ENCODE data around the gene SENP2. TPM values are rescaled to one million over a fixed set of nuclear protein-coding genes. Genes with fewer than 3 reads are reported as not detected.

SENP2 gene
- total RNA-seq, 1 experiment from 2014 or later = 36.1 TPM

DNA sequence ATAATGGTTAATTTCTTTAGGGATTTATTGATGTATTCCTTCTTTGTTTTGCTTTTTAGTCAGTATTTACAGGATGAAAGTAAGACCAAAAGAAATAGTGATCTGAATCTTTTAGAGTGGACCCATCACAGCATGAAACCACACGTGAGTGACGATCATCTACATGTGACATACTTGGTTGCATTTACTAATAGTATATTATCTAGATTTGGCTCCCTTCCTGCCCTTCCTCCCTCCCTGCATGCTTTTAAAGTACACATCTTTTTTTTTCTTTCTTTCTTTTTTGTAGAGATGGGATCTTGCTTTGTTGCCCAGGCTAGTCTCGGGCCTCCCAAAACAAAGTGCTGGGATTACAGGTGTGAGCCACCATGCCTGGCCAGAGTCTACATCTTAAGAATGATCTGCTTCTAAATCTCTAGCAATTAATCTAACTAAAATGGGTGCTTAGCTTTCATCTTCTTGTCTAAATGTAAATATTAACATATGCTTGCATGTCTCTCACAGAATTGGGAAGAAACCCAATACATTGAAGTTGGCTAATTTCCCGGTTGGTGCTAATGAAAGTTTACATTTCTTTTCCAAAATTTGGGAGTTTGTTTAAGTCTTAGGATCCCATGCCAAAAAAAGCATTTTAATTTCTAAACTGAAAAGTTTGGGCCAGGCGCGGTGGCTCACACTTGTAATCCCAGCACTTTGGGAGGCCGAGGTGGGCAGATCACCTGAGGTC is 38.0 kb downstream of the SENP2 start:
- no peaks in the 10 kb centered on the region for H3K9me3 ChIP-seq (ENCODE audit: control insufficient read depth in 1 of 2, insufficient read depth in 1 of 2, low read depth in 1 of 2, low read length in 2 of 2)
- no peak overlapping the region for H3K27ac ChIP-seq (ENCODE audit: low read depth, low read length)
- H3K36me3 ChIP-seq (ENCODE audit: control insufficient read depth in 1 of 2, insufficient read depth in 2 of 2, low read length in 2 of 2) = peaks cover 3 to 8% of the 10 kb centered on the region in 2 experiments; a peak in 1 of 4 replicates
- H2AFZ ChIP-seq (ENCODE audit: low read depth, low read length, poor library complexity, severe bottlenecking) = no peak overlapping the region
- H3K4me3 ChIP-seq (replicated peaks in 1 of 2; ENCODE audit: low read depth in 1 of 2, low read length in 2 of 2) = no peak overlapping the region
- intact Hi-C loops (cut with micrococcal nuclease) = no loop called here
- ATAC-seq (no peak), DNase-seq (ENCODE audit: low read depth, low spot score) (no peak)
- H4K20me1 ChIP-seq (ENCODE audit: insufficient read depth) = no peaks in the 10 kb centered on the region
- H3K4me2 ChIP-seq (ENCODE audit: low read length) = no peak overlapping the region
- no peaks in the 10 kb centered on the region for H3K4me1 ChIP-seq (ENCODE audit: control insufficient read depth in 1 of 2, insufficient read depth in 2 of 2, low read length in 2 of 2)
- no peaks in the 10 kb centered on the region for H3K27me3 ChIP-seq (ENCODE audit: insufficient read depth, low read length)
- H3K9me2 ChIP-seq (ENCODE audit: insufficient read depth) = no peaks in the 10 kb centered on the region
- no peak overlapping the region for H3K9ac ChIP-seq (ENCODE audit: low read length)
- H3K79me2 ChIP-seq (ENCODE audit: insufficient read depth, low read length) = no peaks in the 10 kb centered on the region
- CTCF ChIA-PET = no interaction called here
- no peak for TF ChIP-seq TCF7L2 (IDR thresholded peaks at IDR 0.05; ENCODE audit: borderline replicate concordance, extremely low read depth, insufficient read depth, insufficient read length)
- TF ChIP-seq SP1 (IDR thresholded peaks at IDR 0.05; ENCODE audit: low read depth) = no peak
- no peak for TF ChIP-seq EZH2 (IDR thresholded peaks at IDR 0.05)
- no peak for TF ChIP-seq SIN3A (IDR thresholded peaks at IDR 0.05; ENCODE audit: low read depth)
- no peak for TF ChIP-seq EZH2phosphoT487 (IDR thresholded peaks at IDR 0.05; ENCODE audit: borderline replicate concordance)
- TF ChIP-seq SRF (IDR thresholded peaks at IDR 0.05; ENCODE audit: low read depth) = no peak
- no peak for TF ChIP-seq CEBPB (IDR thresholded peaks at IDR 0.05; ENCODE audit: low read depth)
- POLR2A ChIA-PET = interaction anchor here (0.6 to 0.7 kb wide), 2 partner anchors 23 to 314 kb away, joined by 3 read pairs; partner anchors contain the start of gene TRA2B
- RAD21 ChIA-PET (ENCODE audit: low non-redundant PET in 1 of 2, low total read pairs in 2 of 2, uncharacterized antibody in 2 of 2, unreplicated experiment in 2 of 2) = no interaction called here
- BruUV-seq (replicated peaks) = no TSS peak

DNA sequence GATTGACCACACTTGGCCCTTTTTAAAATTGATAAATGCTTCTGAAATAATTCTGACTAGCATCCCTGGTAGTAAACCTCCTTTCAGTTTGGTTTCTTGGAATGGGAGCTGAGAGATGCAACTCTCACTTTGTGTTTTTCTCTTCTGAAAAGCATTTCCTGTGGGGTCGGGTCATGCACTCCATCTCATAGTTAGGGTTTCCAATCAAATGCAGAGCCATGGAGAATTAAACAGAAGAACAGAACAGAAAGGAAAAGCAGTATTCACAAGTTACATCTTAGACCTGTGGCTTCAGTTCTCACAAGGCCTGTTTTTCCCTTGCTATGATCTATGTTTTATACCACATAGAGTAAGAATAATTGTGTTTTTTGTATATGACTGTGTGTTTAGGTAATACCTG is 39.7 kb downstream of the SENP2 start:
- no peaks in the 10 kb centered on the region for H3K9me3 ChIP-seq (ENCODE audit: control insufficient read depth in 1 of 2, insufficient read depth in 1 of 2, low read depth in 1 of 2, low read length in 2 of 2)
- DNase-seq (ENCODE audit: low read depth, low spot score) (no peak), ATAC-seq (no peak)
- H3K9me2 ChIP-seq (ENCODE audit: insufficient read depth) = no peaks in the 10 kb centered on the region
- BruUV-seq (replicated peaks) = no TSS peak
- intact Hi-C loops (cut with micrococcal nuclease) = no loop called here
- RAD21 ChIA-PET (ENCODE audit: low non-redundant PET in 1 of 2, low total read pairs in 2 of 2, uncharacterized antibody in 2 of 2, unreplicated experiment in 2 of 2) = no interaction called here
- peaks cover 3 to 4% of the 10 kb centered on the region in 2 experiments; a peak in 1 of 4 replicates for H3K36me3 ChIP-seq (ENCODE audit: control insufficient read depth in 1 of 2, insufficient read depth in 2 of 2, low read length in 2 of 2)
- H3K79me2 ChIP-seq (ENCODE audit: insufficient read depth, low read length) = no peaks in the 10 kb centered on the region
- H3K4me1 ChIP-seq (ENCODE audit: control insufficient read depth in 1 of 2, insufficient read depth in 2 of 2, low read length in 2 of 2) = no peaks in the 10 kb centered on the region
- H3K4me3 ChIP-seq (replicated peaks in 1 of 2; ENCODE audit: low read depth in 1 of 2, low read length in 2 of 2) = no peak overlapping the region
- H2AFZ ChIP-seq (ENCODE audit: low read depth, low read length, poor library complexity, severe bottlenecking) = no peak overlapping the region
- H4K20me1 ChIP-seq (ENCODE audit: insufficient read depth) = no peaks in the 10 kb centered on the region
- no peak overlapping the region for H3K4me2 ChIP-seq (ENCODE audit: low read length)
- H3K27ac ChIP-seq (ENCODE audit: low read depth, low read length) = no peak overlapping the region
- CTCF ChIA-PET = no interaction called here
- no peaks in the 10 kb centered on the region for H3K27me3 ChIP-seq (ENCODE audit: insufficient read depth, low read length)
- H3K9ac ChIP-seq (ENCODE audit: low read length) = no peak overlapping the region
- POLR2A ChIA-PET = no interaction called here
- TF ChIP-seq, protein P1, sequence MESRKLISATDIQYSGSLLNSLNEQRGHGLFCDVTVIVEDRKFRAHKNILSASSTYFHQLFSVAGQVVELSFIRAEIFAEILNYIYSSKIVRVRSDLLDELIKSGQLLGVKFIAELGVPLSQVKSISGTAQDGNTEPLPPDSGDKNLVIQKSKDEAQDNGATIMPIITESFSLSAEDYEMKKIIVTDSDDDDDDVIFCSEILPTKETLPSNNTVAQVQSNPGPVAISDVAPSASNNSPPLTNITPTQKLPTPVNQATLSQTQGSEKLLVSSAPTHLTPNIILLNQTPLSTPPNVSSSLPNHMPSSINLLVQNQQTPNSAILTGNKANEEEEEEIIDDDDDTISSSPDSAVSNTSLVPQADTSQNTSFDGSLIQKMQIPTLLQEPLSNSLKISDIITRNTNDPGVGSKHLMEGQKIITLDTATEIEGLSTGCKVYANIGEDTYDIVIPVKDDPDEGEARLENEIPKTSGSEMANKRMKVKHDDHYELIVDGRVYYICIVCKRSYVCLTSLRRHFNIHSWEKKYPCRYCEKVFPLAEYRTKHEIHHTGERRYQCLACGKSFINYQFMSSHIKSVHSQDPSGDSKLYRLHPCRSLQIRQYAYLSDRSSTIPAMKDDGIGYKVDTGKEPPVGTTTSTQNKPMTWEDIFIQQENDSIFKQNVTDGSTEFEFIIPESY (IDR thresholded peaks at IDR 0.05; ENCODE audit: extremely low read depth, insufficient replicate concordance, low read length) = no peak
- TF ChIP-seq SIN3A (IDR thresholded peaks at IDR 0.05; ENCODE audit: low read depth) = no peak
- no peak for TF ChIP-seq ELF1 (IDR thresholded peaks at IDR 0.05; ENCODE audit: borderline replicate concordance, low read depth)
- no peak for TF ChIP-seq YY1 (IDR thresholded peaks at IDR 0.05; ENCODE audit: extremely low read depth, insufficient replicate concordance, low read depth, low read length)
- no peak for TF ChIP-seq EGR1 (IDR thresholded peaks at IDR 0.05; ENCODE audit: low read depth)
- TF ChIP-seq ZNF274 (IDR thresholded peaks at IDR 0.05; ENCODE audit: low read depth, low read length) = no peak
- no peak for TF ChIP-seq FOSL1 (IDR thresholded peaks at IDR 0.05; ENCODE audit: low read depth)
- no peak for TF ChIP-seq SP1 (IDR thresholded peaks at IDR 0.05; ENCODE audit: low read depth)
- no peak for TF ChIP-seq CEBPB (IDR thresholded peaks at IDR 0.05; ENCODE audit: low read depth)
- TF ChIP-seq, protein P2, sequence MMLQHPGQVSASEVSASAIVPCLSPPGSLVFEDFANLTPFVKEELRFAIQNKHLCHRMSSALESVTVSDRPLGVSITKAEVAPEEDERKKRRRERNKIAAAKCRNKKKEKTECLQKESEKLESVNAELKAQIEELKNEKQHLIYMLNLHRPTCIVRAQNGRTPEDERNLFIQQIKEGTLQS (IDR thresholded peaks at IDR 0.05) = no peak
- no peak for TF ChIP-seq CBX3 (IDR thresholded peaks at IDR 0.05; ENCODE audit: low read depth)
